H1 (cell line): Measurements from ENCODE around the gene MTAP. TPM values are rescaled to one million over a fixed set of nuclear protein-coding genes. Genes with fewer than 3 reads are reported as not detected.

ENCODE experiments used
- NRF1 ChIP-seq: IDR thresholded peaks from 2 replicates; pipeline ENCODE4 v1.6.1; 2011; ENCODE audit warnings: mild to moderate bottlenecking, low read depth, low read length, improper control_type of control experiment
- SRF ChIP-seq: IDR thresholded peaks from 2 replicates; pipeline ENCODE4 v1.6.1; 2011; ENCODE audit warnings: mild to moderate bottlenecking, low read depth, low read length, moderate library complexity
- TAF1 ChIP-seq: IDR thresholded peaks from 2 replicates; pipeline ENCODE4 v1.6.1; 2011; ENCODE audit warnings: mild to moderate bottlenecking, low read depth, low read length
- polyA plus RNA-seq, 7 experiments: library from polyadenylated mRNA; depleted of rRNA in 3 of 7; stranded (reverse) in 5 of 7; unstranded in 2 of 7; fragments of >200 nt in 5 of 7; fragments of 200-250 nt in 2 of 7; gene quantifications; 1 replicate in 5 of 7; 2 replicates in 1 of 7; 4 replicates in 1 of 7; pipeline versions ENCODE4 v1.2.1 to v1.2.3, GENCODE V29; 2011 to 2013; ENCODE audit warnings: missing spikeins in 2 of 7, mixed read lengths in 2 of 7
- total RNA-seq: library from RNA; stranded (reverse); fragmentation: NEBNext Ultra II Directional; extraction: Animal tissue kit (Norgen Biotek cat#: 25700); gene quantifications from 2 replicates; pipeline ENCODE4 v1.2.1, GENCODE V29; 2021

Gene MTAP
- total and polyA plus RNA-seq, 2 of the 8 experiments (the other 6 are each of a cell fraction or from before 2014, with no cell fraction given) = 16.4 to 100 TPM

DNA sequence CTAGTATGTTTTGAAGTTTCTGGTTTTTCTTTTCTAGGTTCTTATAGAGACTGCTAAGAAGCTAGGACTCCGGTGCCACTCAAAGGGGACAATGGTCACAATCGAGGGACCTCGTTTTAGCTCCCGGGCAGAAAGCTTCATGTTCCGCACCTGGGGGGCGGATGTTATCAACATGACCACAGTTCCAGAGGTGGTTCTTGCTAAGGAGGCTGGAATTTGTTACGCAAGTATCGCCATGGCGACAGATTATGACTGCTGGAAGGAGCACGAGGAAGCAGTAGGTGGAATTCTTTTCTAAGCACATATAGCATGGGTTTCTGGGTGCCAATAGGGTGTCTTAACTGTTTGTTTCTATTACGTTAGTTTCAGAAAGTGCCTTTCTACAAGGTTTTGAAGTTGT lies 52.2 kb downstream of the MTAP start (continued):
- no peak for TF ChIP-seq SRF
- TF ChIP-seq NRF1 = no peak
- no peak for TF ChIP-seq TAF1
- TF ChIP-seq, all 59 proteins: peak for 0
